Activated CD4-positive, alpha-beta T cell treated with anti-CD3 and anti-CD28 coated beads, Interleukin-2, amount 50 U/mL, for 1 hour (primary cell): ENCODE data around the gene CRYGS.
A peak's percentile ranks its signal among the peaks of the same experiment; 100 is the strongest.
"Not testable (repeated sequence)": the region's sequence is repeated elsewhere in the genome, so short reads cannot be mapped to it uniquely, and the experiment has no call there.

Experiments used
- DNase-seq: peaks from one replicate; pipeline ENCODE4 v3.0.0-alpha.2; 2020

Gene CRYGS

GRCh38 chr3:186515125-186515524 is 29.1 kb downstream of the CRYGS start:
- DNase-seq: peak; percentile 25

DNA sequence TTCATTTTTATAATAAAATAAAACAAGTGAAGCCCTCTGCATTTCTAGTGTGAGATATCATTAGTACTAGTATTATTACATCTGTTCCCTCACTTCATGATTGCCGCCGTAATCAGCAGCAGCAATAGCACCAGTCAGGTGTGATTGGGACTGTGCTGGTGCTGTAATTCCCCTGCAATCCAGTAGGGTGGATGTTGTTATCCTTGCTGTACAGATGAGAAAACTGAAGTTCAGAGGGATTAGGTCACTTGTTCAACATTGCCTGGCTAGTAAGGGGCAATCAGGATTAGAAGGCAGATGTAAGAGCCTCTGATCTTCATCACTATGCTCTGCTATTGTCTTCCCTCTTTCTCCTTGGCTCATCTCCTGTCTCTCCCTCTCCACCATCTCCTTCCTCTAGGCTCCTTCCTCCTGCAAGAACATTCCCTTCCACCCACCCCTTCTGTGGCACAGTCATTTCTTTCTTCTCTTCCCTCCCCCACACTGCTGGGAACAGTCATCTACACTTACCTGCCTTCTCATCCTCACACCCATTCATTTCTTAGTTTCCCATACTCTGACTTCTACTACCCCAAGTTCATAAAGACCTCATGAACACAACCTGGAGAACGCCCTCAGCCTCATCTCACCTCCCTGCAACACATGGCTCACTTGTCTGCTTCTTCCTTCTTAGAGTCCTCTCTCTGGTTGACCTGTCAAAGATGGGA is 29.7 kb downstream of the CRYGS start:
- no peak for DNase-seq

DNA sequence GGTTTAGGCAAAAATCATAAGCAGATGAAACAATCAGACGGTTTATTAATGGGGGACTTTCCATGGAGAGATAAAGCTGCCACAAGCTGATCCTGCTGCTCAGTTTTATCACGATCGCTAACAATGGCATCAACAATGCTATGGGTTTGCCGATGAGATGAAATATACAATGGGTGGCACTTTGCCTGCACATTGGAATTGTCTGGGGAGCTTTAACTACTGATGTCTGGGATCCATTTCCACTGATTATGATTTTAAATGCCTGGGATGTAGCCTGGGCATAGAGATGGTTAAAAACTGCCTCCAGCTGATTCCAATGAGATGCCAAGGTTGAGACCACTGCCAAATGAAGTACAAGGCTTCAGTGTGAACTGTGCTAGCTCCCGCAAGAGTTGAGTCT is 30.8 kb downstream of the CRYGS start:
- DNase-seq: no peak

DNA sequence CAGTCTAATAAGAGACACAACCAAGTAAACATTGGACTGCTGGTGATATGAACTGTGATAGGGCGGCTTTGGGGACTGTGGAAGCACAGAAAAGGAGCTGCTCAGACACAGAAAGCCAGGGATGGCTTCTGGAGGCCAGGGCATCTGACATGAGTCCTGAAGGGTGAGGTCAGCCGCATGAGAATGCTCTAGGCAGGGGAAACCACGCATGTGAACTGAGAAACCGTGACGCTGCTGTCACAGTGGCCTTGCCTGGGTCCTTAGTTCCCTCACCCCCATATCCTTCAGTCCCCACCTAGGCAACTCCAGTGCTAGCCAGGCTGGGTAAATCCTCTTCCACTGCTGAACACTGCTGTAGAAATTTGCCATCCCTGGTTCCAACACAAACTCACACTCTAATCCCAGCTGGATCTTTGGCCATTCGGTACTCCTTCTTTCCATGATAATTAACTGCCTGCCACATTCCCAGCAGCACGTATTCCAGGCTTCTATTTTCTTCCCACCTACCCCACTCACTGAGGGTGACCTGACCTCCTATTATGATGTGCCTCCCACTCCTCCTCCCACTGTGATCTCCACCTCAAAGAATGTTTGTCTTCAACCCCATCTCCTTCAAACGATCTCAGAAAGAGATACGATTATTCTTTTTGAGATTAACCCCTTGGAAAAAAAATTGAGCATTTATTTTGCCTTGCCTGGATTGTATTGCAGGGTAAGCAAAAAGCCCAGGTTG is 31.4 kb downstream of the CRYGS start:
- DNase-seq: no peak

DNA sequence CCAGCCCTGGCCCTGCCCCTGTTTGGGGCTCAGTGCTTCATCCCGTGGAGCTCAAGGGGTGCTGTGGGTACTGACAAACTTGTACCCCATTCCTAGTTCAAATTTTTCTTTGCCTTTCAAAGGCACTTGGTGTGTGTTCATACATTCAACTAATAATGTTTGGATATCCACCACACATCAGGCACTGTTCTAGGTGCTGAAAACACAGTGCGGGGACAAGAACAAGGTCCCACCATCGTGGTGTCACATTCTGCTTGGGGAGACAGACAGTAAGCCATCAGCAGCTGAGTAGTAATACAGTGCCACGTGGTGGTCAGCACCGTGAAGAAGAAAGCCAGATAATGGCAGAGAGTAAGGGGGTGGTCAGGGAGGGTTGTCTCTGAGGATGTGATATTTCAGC is 32.5 kb downstream of the CRYGS start:
- DNase-seq: no peak

- no peak for DNase-seq
Measured at GRCh38 chr3:186511245-186511644, 32.9 kb downstream of the CRYGS start.

GRCh38 chr3:186510374-186511079 is 33.7 kb downstream of the CRYGS start:
- DNase-seq: no peak

GRCh38 chr3:186509423-186509822 is 34.8 kb downstream of the CRYGS start:
- no peak for DNase-seq

DNA sequence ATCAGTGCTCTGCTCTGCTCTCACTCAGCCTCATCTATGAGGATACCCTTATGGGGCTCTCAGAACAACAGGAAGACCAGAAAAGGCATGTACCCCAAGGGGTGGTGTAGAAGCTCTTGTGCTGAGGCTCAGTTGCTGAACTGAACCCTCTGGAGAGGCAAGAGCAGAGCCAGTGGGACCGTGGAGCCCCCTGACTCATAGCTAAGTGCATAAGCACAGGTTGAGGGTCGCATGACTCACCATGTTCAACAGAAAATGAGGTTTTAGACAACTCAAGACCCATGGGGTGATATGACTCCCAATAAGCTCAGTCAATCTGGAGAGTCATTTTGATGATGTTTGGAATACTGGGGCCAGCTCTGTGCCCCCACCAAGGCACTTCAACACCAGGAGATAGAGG is 37.3 kb downstream of the CRYGS start:
- DNase-seq: no peak

DNA sequence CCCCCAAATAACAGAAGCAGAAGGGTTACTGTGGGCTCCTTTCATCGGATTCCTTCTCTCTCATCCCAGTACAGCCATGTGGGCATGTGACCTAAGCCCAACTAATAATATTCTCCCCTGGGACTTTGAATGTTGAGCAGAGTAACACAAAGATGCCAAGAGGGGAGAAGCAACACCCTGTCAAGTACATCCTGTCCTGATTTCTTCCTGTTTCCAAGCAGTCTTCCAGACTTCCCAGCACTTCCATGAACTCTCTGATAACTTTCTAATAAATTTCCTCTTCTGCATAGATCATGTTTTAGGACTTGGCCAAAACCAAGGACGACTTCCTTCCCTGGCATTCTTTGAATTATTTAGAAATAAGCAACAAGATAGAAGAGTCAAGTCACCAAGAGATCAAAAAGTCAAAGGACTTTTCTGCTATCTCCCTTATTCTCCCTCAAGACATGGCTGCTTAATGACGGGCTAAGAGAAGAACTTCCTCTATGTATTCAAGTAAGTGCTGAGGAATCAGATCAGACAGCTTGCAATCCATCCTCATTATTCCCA is 37.9 kb downstream of the CRYGS start:
- DNase-seq: no peak

GRCh38 chr3:186502966-186503712 is 41.0 kb downstream of the CRYGS start:
- DNase-seq: no peak

- no peak for DNase-seq
Measured at GRCh38 chr3:186502138-186502948, 41.8 kb downstream of the CRYGS start.

GRCh38 chr3:186499949-186500348 is 44.2 kb downstream of the CRYGS start:
- DNase-seq: not testable (repeated sequence)

- not testable (repeated sequence) for DNase-seq
Measured at GRCh38 chr3:186498022-186498421, 46.2 kb downstream of the CRYGS start.

GRCh38 chr3:186497608-186498007 is 46.6 kb downstream of the CRYGS start:
- no peak for DNase-seq

- no peak for DNase-seq
Measured at GRCh38 chr3:186496635-186497034, 47.5 kb downstream of the CRYGS start.

DNA sequence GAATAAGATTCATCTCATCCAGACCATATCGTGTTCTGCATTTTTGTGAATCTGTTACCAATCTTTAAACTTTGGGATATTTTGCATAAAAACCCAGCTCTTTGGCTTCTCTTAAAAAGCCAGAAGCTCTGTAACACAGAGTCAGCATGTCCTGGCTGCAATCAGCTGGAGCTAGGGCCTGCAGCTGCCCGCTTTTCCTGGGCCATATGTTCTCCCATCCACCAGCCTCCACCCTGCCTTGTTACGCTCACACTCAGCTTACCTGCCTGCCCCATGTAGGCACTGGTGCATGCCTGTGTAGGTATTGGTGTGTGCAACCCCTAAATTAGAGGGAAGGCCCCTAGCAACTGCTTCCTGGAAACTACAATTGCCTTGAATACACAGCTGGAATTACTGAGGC is 48.2 kb downstream of the CRYGS start:
- no peak for DNase-seq

- no peak for DNase-seq
Measured at GRCh38 chr3:186493525-186494255, 50.5 kb downstream of the CRYGS start.

GRCh38 chr3:186492385-186492984 is 51.7 kb downstream of the CRYGS start:
- no peak for DNase-seq

DNA sequence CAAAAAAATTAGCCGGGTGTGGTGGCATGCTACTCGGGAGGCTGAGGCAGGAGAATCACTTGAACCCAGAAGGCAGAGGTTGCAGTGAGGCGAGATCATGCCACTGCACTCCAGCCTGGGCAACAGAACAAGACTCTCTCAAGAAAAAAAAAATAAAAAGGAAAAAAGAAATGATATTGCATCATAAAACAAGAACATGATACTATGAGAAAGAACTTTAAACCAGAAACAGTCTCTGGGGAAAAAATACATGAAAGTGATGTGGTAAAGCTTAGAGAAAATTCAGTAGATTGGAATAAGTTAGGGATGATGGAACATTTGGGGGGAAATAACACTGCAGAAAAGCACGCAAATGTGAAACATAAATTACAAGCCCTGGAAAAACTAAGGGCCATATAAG is 54.7 kb downstream of the CRYGS start:
- no peak for DNase-seq
